ENCODE data around the gene SYCE3. TPM values are rescaled to one million over a fixed set of nuclear protein-coding genes. Genes with fewer than 3 reads are reported as not detected.

Gene SYCE3
- total RNA-seq, 1 donor from 2014 or later: not detected

- H3K27ac Mint-ChIP-seq: no peak overlapping the region
- H3K27me3 Mint-ChIP-seq: no peaks in the 10 kb centered on the region
- H3K4me1 Mint-ChIP-seq (ENCODE audit: unreplicated experiment): no peaks in the 10 kb centered on the region
- no peak for TF ChIP-seq CTCF (conservative IDR thresholded peaks at IDR 0.05)
- peaks cover 3% of the 10 kb centered on the region for H3K36me3 Mint-ChIP-seq
- H3K4me3 Mint-ChIP-seq: no peak overlapping the region
- no peak for DNase-seq (ENCODE audit: extremely low spot score, unreplicated experiment)
- no peaks in the 10 kb centered on the region for H3K9me3 Mint-ChIP-seq
Measured at GRCh38 chr22:50573491-50574382, 11.0 kb upstream of the SYCE3 start.

GRCh38 chr22:50572965-50573364 lies 10.2 kb upstream of the SYCE3 start:
- Mint-ChIP-seq H3K4me1 (ENCODE audit: unreplicated experiment) (no peaks in the 10 kb centered on the region), H3K27ac (no peak overlapping the region), H3K27me3 (no peaks in the 10 kb centered on the region), H3K4me3 (no peak overlapping the region), H3K36me3 (peaks cover 3% of the 10 kb centered on the region), H3K9me3 (no peaks in the 10 kb centered on the region)
- no peak for DNase-seq (ENCODE audit: extremely low spot score, unreplicated experiment)
- no peak for TF ChIP-seq CTCF (conservative IDR thresholded peaks at IDR 0.05)

- Mint-ChIP-seq H3K4me1 (ENCODE audit: unreplicated experiment) (no peaks in the 10 kb centered on the region), H3K27ac (no peak overlapping the region), H3K4me3 (no peak overlapping the region), H3K36me3 (peaks cover 3% of the 10 kb centered on the region), H3K9me3 (no peaks in the 10 kb centered on the region), H3K27me3 (no peaks in the 10 kb centered on the region)
- DNase-seq (ENCODE audit: extremely low spot score, unreplicated experiment): no peak
- TF ChIP-seq CTCF (conservative IDR thresholded peaks at IDR 0.05): no peak
Measured at GRCh38 chr22:50571264-50572175, 8.8 kb upstream of the SYCE3 start.

- Mint-ChIP-seq H3K4me3 (no peak overlapping the region), H3K27ac (no peak overlapping the region), H3K36me3 (peaks cover 3% of the 10 kb centered on the region), H3K27me3 (no peaks in the 10 kb centered on the region), H3K9me3 (no peaks in the 10 kb centered on the region), H3K4me1 (ENCODE audit: unreplicated experiment) (no peaks in the 10 kb centered on the region)
- TF ChIP-seq CTCF (conservative IDR thresholded peaks at IDR 0.05): no peak
- DNase-seq (ENCODE audit: extremely low spot score, unreplicated experiment): no peak
Measured at GRCh38 chr22:50570861-50571260, 8.1 kb upstream of the SYCE3 start.

- no peak overlapping the region for H3K27ac Mint-ChIP-seq
- H3K36me3 Mint-ChIP-seq: peaks cover 3% of the 10 kb centered on the region
- H3K9me3 Mint-ChIP-seq: no peaks in the 10 kb centered on the region
- no peak for TF ChIP-seq CTCF (conservative IDR thresholded peaks at IDR 0.05)
- no peak for DNase-seq (ENCODE audit: extremely low spot score, unreplicated experiment)
- H3K4me3 Mint-ChIP-seq: no peak overlapping the region
- H3K4me1 Mint-ChIP-seq (ENCODE audit: unreplicated experiment): no peaks in the 10 kb centered on the region
- no peaks in the 10 kb centered on the region for H3K27me3 Mint-ChIP-seq
Measured at GRCh38 chr22:50569896-50570535, 7.3 kb upstream of the SYCE3 start.

Data from type B pancreatic cell (in vitro differentiated cells).